Right atrium auricular region (tissue), 2 donors: ENCODE measurements around the gene PRELID3B. TPM values are rescaled to one million over a fixed set of nuclear protein-coding genes. Genes with fewer than 3 reads are reported as not detected.

Experiments
- DNase-seq: peaks from one replicate; pipeline ENCODE4 v3.0.0-alpha.2; 2019; ENCODE audit warnings: low spot score
- H3K27ac ChIP-seq, 2 donors: fragments of 200-600 bp; sonication (generic); 1 replicate in 1 of 2; 2 replicates in 1 of 2; pipeline ENCODE4 v1.5.1; 2016 to 2019
- H3K27me3 ChIP-seq, 2 donors: fragments of 200-600 bp; sonication (generic); one replicate each; pipeline versions ENCODE4 v1.5.1 to v1.6.0; 2017 to 2019
- H3K36me3 ChIP-seq: fragments of 200-600 bp; sonication (generic); one replicate; pipeline ENCODE4 v1.5.1; 2016
- H3K4me1 ChIP-seq, 2 donors: fragments of 200-600 bp; sonication (generic); one replicate each; pipeline versions ENCODE4 v1.5.1 to v1.6.0; 2017 to 2019
- H3K4me3 ChIP-seq, 2 donors: fragments of 200-600 bp; sonication (generic); 1 replicate in 1 of 2; 2 replicates in 1 of 2; pipeline ENCODE4 v1.5.1; 2017 to 2019; ENCODE audit warnings: mild to moderate bottlenecking in 1 of 2, moderate library complexity in 1 of 2
- H3K9me3 ChIP-seq, 2 donors: fragments of 200-600 bp; sonication (generic); one replicate each; pipeline ENCODE4 v1.5.1; 2019
- CTCF ChIP-seq, 2 donors: fragments of 200-600 bp; sonication (generic); IDR thresholded peaks; one replicate each; pipeline ENCODE4 v1.5.1; 2019; ENCODE audit warnings: antibody characterized with exemption in 2 of 2
- total RNA-seq, 2 donors: library from RNA; depleted of rRNA; stranded (reverse); fragments of >200 nt; gene quantifications; one replicate each; pipeline ENCODE4 v1.1.0, GENCODE V29; 2016

The PRELID3B gene
- total RNA-seq, 2 donors from 2014 or later, result 34.6 to 35.2 TPM

- Histone ChIP-seq H3K36me3 (peaks cover 46% of the 10 kb centered on the region), H3K9me3 (no peaks in the 10 kb centered on the region), H3K27ac (no peak overlapping the region), H3K4me1 (peaks cover 0 to 48% of the 10 kb centered on the region in 2 donors), H3K27me3 (no peaks in the 10 kb centered on the region), H3K4me3 (no peak overlapping the region)
- no peak for DNase-seq
- TF ChIP-seq CTCF (IDR thresholded peaks at IDR 0.05), result no peak
Measured at GRCh38 chr20:59025086-59025485, 17.5 kb downstream of the PRELID3B start.

DNA sequence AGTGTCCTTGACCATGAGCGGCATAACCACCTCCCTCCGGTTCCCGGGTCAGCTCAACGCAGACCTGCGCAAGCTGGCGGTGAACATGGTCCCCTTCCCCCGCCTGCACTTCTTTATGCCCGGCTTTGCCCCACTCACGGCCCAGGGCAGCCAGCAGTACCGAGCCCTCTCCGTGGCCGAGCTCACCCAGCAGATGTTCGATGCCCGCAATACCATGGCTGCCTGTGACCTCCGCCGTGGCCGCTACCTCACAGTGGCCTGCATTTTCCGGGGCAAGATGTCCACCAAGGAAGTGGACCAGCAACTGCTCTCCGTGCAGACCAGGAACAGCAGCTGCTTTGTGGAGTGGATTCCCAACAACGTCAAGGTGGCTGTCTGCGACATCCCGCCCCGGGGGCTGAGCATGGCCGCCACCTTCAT lies 18.5 kb downstream of the PRELID3B start:
- no peak for TF ChIP-seq CTCF (IDR thresholded peaks at IDR 0.05)
- Histone ChIP-seq H3K27ac (no peak overlapping the region), H3K36me3 (peaks cover 38% of the 10 kb centered on the region), H3K27me3 (no peaks in the 10 kb centered on the region), H3K9me3 (no peaks in the 10 kb centered on the region), H3K4me1 (peaks cover 0 to 38% of the 10 kb centered on the region in 2 donors), H3K4me3 (no peak overlapping the region)
- no peak for DNase-seq

DNA sequence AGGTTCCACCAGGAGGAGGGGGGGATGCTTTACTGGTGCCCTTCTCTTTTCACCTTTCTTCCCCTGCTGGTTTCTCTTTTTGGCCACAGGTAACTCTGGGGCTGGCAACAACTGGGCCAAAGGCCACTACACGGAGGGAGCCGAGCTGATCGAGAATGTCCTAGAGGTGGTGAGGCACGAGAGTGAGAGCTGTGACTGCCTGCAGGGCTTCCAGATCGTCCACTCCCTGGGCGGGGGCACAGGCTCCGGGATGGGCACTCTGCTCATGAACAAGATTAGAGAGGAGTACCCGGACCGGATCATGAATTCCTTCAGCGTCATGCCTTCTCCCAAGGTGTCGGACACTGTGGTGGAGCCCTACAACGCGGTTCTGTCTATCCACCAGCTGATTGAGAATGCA lies 19.0 kb downstream of the PRELID3B start:
- no peak for DNase-seq
- Histone ChIP-seq H3K36me3 (peaks cover 33% of the 10 kb centered on the region), H3K27me3 (no peaks in the 10 kb centered on the region), H3K4me3 (no peak overlapping the region), H3K4me1 (peaks cover 0 to 33% of the 10 kb centered on the region in 2 donors), H3K9me3 (no peaks in the 10 kb centered on the region), H3K27ac (no peak overlapping the region)
- TF ChIP-seq CTCF (IDR thresholded peaks at IDR 0.05), result no peak

DNA sequence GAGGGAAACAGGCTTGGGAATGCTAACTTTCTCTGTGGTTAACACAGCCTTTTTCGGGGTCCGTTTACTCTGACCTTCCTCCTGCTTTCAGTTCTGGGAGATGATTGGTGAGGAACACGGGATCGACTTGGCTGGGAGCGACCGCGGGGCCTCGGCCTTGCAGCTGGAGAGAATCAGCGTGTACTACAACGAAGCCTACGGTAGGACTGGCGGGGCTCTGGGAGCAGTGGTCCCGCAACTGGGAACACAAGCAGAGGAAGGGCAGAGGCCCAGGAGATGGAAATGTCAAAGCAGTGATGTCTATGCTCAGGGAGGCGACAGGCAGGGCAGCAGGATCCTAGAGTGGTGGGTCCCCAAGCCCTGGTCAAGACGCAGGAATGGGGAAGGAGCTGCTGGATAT lies 19.8 kb downstream of the PRELID3B start:
- Histone ChIP-seq H3K4me1 (peaks cover 0 to 28% of the 10 kb centered on the region in 2 donors), H3K36me3 (peaks cover 25% of the 10 kb centered on the region), H3K4me3 (no peak overlapping the region), H3K27me3 (no peaks in the 10 kb centered on the region), H3K9me3 (no peaks in the 10 kb centered on the region), H3K27ac (no peak overlapping the region)
- DNase-seq, result no peak
- no peak for TF ChIP-seq CTCF (IDR thresholded peaks at IDR 0.05)

GRCh38 chr20:59020938-59021551 lies 21.5 kb downstream of the PRELID3B start:
- no peak for TF ChIP-seq CTCF (IDR thresholded peaks at IDR 0.05)
- Histone ChIP-seq H3K36me3 (peaks cover 25% of the 10 kb centered on the region), H3K4me1 (peaks cover 0 to 34% of the 10 kb centered on the region in 2 donors), H3K27me3 (no peaks in the 10 kb centered on the region), H3K4me3 (no peak overlapping the region), H3K9me3 (no peaks in the 10 kb centered on the region), H3K27ac (no peak overlapping the region)
- DNase-seq, result no peak

DNA sequence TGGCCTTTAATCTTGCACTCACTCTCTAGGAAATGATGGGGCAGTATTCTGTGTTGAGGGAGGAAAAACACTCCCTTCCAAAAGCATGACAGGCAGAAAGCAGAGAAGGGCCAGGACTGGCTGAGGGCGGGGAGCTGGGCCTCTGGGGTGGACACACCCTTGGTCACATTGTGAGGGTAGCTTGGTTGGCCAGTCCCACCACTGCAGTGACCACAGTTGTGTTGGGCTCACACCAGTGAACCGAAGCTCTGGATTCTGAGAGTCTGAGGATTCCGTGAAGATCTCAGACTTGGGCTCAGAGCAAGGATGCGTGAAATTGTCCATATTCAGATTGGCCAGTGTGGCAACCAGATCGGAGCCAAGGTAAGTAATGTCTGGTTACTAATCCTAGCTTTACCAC lies 23.4 kb downstream of the PRELID3B start, which contains the start of gene TUBB1:
TUBB1 (plus strand) TSS at position 213 of the 400 bp plus-strand sequence; CDS start at position 307, 94 bp downstream.
- H3K9me3 ChIP-seq, result no peaks in the 10 kb centered on the region
- no peak within 1 kb of the TSS for H3K4me3 ChIP-seq
- no peak for DNase-seq
- peaks cover 0 to 40% of the 10 kb centered on the region in 2 donors for H3K4me1 ChIP-seq
- H3K27me3 ChIP-seq, result no peaks in the 10 kb centered on the region
- no peak within 1 kb of the TSS for H3K27ac ChIP-seq
- peaks cover 11% of the 10 kb centered on the region for H3K36me3 ChIP-seq
- no peak for TF ChIP-seq CTCF (IDR thresholded peaks at IDR 0.05)
